Mammary epithelial cell (primary cell): Measurements from ENCODE around the gene NCAN.

Experiments
- CTCF ChIP-seq, 2 donors: IDR thresholded peaks in 1 of 2; conservative IDR thresholded peaks in 1 of 2; 2 replicates each; pipeline ENCODE4 v1.5.1; 2011 to 2012; ENCODE audit warnings: inconsistent platforms in 2 of 2, low read length in 2 of 2, mild to moderate bottlenecking in 2 of 2, control low read depth in 1 of 2, low read depth in 1 of 2; ENCODE audit not compliant: insufficient read depth in 1 of 2; ENCODE audit errors: extremely low read depth in 1 of 2
- EZH2 ChIP-seq: IDR thresholded peaks from 2 replicates; pipeline ENCODE4 v1.6.1; 2012; ENCODE audit warnings: low read length, inconsistent platforms, borderline replicate concordance

GRCh38 chr19:19262190-19263057 is 50.7 kb downstream of the NCAN start:
- no peak for TF ChIP-seq CTCF (conservative IDR thresholded peaks at IDR 0.05 in 1 of 2, IDR thresholded peaks at IDR 0.05 in 1 of 2; ENCODE audit: extremely low read depth in 1 of 2, insufficient read depth in 1 of 2, low read depth in 1 of 2, low read length in 2 of 2)
- TF ChIP-seq EZH2 = peak; percentile 92
